GM21723 (cell line): Measurements from ENCODE around the gene UGT1A1.
A peak's percentile ranks its signal among the peaks of the same experiment; 100 is the strongest.
"Not testable (repeated sequence)": the region's sequence is repeated elsewhere in the genome, so short reads cannot be mapped to it uniquely, and the experiment has no call there.

Source experiments
- ATAC-seq: cut with Tn5 transposase; IDR thresholded peaks from one replicate; pipeline ENCODE4 v1.9.1; 2021; ENCODE audit warnings: mild to moderate bottlenecking, moderate library complexity; ENCODE audit not compliant: unreplicated experiment

UGT1A1 gene

GRCh38 chr2:233760043-233760442, at the start of gene UGT1A1:
UGT1A1 (plus strand) TSS chr2:233760270; CDS start chr2:233760288, 18 bp downstream.
- ATAC-seq, result no peak

- ATAC-seq, result peak; percentile 60
Observed at GRCh38 chr2:233711312-233712008, 48.6 kb upstream of the UGT1A1 start.

GRCh38 chr2:233712611-233713261, 47.3 kb upstream of the UGT1A1 start, which contains the start of gene UGT1A5:
UGT1A5 (plus strand) TSS chr2:233712907; CDS start chr2:233712992, 85 bp downstream.
- no peak for ATAC-seq

GRCh38 chr2:233713262-233713615, 46.8 kb upstream of the UGT1A1 start:
- no peak for ATAC-seq

- ATAC-seq, result no peak
Observed at GRCh38 chr2:233714121-233714520, 45.9 kb upstream of the UGT1A1 start.

DNA sequence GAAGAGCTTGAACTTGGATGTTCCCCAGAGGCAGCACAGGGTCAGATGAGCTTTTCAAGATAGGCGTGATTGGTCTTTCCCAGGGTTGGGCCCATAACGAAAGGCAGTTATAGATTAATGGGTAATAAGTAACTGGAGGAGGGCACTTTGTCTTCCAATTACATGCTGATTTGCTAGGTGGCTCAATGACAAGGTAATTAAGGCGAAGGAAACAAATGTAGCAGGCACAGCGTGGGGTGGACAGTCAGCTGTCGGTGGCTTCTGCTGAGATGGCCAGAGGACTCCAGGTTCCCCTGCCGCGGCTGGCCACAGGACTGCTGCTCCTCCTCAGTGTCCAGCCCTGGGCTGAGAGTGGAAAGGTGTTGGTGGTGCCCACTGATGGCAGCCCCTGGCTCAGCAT, 41.5 kb upstream of the UGT1A1 start, which contains the start of gene UGT1A4:
UGT1A4 (plus strand) TSS at position 185 of the 400 bp plus-strand sequence; CDS start at position 270, 85 bp downstream.
- no peak for ATAC-seq

- ATAC-seq, result no peak
Observed at GRCh38 chr2:233728723-233729301, 31.3 kb upstream of the UGT1A1 start, which contains the start of gene UGT1A3. UGT1A3 (plus strand) TSS chr2:233729042; CDS start chr2:233729127, 85 bp downstream.

DNA sequence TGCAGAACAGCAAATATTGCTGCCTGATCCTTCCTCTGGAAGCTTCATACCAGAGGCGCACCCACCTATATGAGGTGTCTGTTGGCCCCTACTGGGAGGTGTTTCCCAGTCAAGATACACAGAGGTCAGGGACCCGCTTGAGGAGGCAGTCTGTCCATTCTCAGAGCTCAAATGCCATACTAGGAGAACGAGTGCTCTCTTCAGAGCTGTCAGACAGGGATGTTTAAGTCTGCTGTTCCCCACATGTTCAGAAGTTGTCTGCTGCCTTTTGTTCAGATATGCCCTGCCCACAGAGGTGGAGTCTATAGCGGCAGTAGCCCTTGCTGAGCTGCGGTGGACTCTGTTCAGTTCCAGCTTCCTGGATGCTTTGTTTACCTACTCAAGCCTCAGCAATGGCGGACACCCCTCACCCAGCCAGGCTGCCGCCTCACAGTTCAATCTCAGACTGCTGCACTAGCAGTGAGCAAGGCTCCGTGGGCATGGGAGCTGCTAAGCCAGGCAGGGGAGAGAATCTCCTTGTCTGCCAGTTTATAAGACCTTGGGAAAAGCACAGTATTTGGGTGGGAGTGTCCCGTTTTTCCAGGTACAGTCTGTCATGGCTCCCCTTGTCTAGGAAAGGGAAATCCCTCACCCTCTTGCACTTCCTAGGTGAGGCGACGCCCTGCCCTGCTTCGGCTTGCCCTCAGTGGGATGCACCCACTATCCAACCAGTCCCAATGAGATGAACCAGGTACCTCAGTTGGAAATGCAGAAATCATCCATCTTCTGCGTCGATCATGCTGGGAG, 23.0 kb upstream of the UGT1A1 start:
- ATAC-seq, result not testable (repeated sequence)

GRCh38 chr2:233740870-233741269, 19.2 kb upstream of the UGT1A1 start:
- ATAC-seq, result no peak

- ATAC-seq, result no peak
Observed at GRCh38 chr2:233743464-233744259, 16.4 kb upstream of the UGT1A1 start.

GRCh38 chr2:233745073-233745755, 14.9 kb upstream of the UGT1A1 start:
- ATAC-seq, result no peak

- ATAC-seq, result not testable (repeated sequence)
Observed at GRCh38 chr2:233745838-233746237, 14.2 kb upstream of the UGT1A1 start.

DNA sequence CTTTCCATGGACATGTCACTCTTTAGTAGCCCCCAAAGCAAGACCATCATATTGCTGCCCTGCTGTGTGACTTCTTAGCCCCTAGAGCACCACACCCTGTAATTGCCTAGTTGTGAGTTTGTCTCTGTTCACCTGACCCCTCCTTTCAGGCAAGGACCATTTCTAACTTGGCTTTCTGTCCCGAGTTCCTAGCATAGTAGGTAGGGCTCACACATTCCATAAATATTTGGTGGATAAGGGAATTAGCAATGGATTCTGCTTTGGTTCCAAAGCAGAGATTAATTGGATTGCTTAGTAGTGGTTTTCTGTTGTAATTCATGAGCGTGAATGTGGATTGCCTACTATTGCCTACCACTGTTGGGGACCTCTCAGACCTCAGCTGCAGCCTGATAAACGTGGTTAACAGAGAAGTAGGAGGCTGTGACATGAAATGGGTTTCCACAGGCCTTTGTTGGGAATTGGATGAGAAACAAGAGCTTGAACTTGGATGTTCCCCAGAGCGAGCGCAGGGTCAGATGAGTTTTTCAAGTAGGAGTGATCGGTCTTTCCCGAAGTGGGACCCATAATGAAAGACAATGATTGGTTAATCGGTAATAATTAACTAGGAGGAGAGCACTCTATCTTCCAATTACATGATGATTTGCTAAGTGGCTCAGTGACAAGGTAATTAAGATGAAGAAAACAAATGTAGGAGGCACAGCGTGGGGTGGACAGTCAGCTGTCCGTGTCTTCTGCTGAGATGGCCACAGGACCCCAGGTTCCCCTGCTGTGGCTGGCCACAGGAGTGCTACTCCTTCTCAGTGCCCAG, 13.4 kb upstream of the UGT1A1 start:
- no peak for ATAC-seq

DNA sequence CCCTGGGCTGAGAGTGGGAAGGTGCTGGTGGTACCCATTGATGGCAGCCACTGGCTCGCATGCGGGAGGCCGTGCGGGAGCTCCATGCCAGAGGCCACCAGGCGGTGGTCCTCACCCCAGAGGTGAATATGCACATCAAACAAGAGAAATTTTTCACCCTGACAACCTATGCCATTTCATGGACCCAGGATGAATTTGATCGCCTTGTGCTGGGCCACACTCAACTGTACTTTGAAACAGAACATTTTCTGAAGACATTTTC, 12.9 kb upstream of the UGT1A1 start:
- no peak for ATAC-seq

DNA sequence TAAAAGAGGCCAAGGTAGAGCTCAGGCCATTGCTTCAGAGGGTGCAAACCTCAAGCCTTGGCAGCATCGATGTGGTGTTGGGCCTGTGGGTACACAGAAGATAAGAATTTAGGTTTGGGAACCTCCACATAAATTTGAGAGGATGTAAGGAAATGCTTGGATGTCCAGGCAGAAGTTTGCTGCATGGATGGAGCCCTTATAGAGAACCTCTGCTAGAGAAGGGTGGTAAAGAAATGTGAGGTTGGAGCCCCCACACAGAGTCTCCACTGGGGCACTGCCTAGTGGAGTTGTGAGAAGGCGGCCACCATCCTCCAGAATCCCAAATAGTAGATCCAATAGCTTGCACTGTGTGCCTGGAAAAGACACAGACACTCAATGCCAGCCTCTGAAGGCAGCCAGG, 9.4 kb upstream of the UGT1A1 start:
- ATAC-seq, result not testable (repeated sequence)

DNA sequence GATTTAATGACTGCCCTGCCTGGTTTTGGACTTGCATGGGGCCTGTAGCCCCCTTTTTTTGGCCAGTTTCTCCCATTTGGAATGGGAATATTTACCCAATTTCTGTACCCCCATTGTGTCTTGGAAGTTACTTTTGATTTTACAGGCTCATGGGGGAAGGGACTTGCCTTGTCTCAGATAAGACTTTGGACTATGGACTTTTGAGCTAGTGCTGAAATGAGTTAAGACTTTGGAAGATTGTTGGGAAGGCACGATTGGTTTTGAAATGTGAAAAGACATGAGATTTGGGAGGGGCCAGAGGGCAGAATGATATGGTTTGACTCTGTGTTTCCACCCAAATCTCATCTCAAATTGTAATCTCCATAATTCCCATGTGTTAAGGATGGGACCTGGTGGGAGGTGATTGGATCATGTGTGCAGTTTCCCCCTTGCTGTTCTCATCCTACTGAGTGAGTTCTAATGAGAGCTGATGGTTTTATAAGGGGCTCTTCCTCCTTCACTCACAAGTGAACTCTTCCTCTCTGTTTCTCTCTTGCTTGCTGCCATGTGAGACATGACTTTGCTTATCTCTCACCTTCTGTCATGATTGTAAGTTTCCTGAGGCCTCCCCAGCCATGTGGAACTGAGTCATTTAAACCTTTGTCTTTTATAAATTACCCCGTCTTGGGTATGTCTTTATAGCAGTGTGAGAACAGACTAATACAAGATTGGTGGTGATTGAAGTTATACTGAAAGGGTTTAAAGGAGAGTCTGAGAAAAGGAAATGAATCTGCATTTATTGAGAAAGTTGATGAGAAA, 8.7 kb upstream of the UGT1A1 start:
- ATAC-seq, result not testable (repeated sequence)

DNA sequence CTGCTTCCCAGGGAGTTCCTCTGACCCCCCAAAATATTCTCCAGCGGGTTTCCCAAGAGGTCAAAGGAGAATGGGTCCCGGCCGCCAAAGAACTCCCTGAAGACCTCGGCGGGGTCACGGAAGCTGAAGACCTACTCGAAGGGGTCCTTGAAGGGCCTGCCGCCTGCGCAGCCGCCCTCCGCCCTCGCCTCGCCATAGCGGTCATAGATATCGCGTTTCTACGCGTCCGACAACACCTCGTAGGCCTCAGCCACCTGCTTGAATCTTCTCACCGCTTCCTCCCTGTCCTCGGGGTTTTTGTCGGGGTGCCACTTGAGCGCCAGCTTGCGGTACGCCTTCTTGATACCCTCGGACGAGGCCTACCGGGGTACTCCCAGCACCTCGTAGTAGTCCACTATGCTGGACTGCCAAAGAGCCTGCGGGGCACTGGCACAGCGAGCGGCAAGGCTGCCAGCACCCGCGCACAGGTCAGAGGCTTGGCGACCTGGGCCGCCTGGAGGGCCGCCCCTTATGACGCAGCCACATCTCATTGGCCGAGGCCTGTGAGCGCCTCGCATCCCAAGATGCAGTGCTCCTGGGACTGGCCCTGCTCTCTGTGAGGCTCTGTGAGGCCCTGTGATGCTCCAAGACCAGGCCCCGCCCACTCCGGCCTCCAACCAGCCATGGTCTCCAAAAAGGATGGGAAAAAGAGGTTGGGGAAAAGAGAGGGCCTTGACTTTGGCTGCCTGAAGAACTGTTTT, 5.0 kb upstream of the UGT1A1 start:
- no peak for ATAC-seq
